SK-N-SH treated with all-trans-retinoic acid at 6 μM for 48 hours (cell line): ENCODE measurements around the gene JCAD.

ENCODE experiments used
- ATAC-seq: fragments of 200-7000 bp; cut with Tn5 transposase; 3 replicates; pipeline ENCODE4 v1.9.1; 2020; ENCODE audit warnings: mild to moderate bottlenecking, moderate library complexity
- ARNTL ChIP-seq: fragments of 450-650 bp; formaldehyde crosslinking; IDR thresholded peaks from 2 replicates; pipeline ENCODE4 v1.5.0; 2020; ENCODE audit warnings: low read depth, mild to moderate bottlenecking, moderate library complexity, borderline replicate concordance
- BACH2 ChIP-seq: fragments of 250-450 bp; sonication (Bioruptor Pico); IDR thresholded peaks from 2 replicates; pipeline ENCODE4 v1.9.0; 2021; ENCODE audit warnings: mild to moderate bottlenecking, borderline replicate concordance
- CSDC2 ChIP-seq: fragments of 250-450 bp; sonication (Bioruptor Pico); IDR thresholded peaks from 2 replicates; pipeline ENCODE4 v1.5.0; 2020; ENCODE audit warnings: mild to moderate bottlenecking, moderate library complexity
- ESRRG ChIP-seq: fragments of 250-450 bp; sonication (Bioruptor Pico); IDR thresholded peaks from 2 replicates; pipeline ENCODE4 v1.6.1; 2021; ENCODE audit warnings: mild to moderate bottlenecking
- GLIS3 ChIP-seq: fragments of 250-450 bp; sonication (Bioruptor Pico); IDR thresholded peaks from 2 replicates; pipeline ENCODE4 v1.5.0; 2020; ENCODE audit warnings: mild to moderate bottlenecking, moderate library complexity
- ISL1 ChIP-seq: fragments of 250-450 bp; sonication (Bioruptor Pico); IDR thresholded peaks from 2 replicates; pipeline ENCODE4 v2.1.2; 2022; ENCODE audit warnings: mild to moderate bottlenecking, moderate library complexity
- OSR1 ChIP-seq: fragments of 250-450 bp; sonication (Bioruptor Pico); IDR thresholded peaks from 2 replicates; pipeline ENCODE4 v1.8.0; 2022; ENCODE audit warnings: moderate library complexity, mild to moderate bottlenecking, inconsistent platforms
- PATZ1 ChIP-seq: fragments of 250-450 bp; sonication (Bioruptor Pico); IDR thresholded peaks from 2 replicates; pipeline ENCODE4 v1.8.0; 2020; ENCODE audit warnings: mild to moderate bottlenecking, moderate library complexity, borderline replicate concordance
- POU6F1 ChIP-seq: fragments of 250-450 bp; sonication (Bioruptor Pico); IDR thresholded peaks from 2 replicates; pipeline ENCODE4 v1.8.0; 2021; ENCODE audit warnings: low read depth, mild to moderate bottlenecking, moderate library complexity, borderline replicate concordance
- PPARA ChIP-seq: fragments of 250-450 bp; sonication (Bioruptor Pico); IDR thresholded peaks from 2 replicates; pipeline ENCODE4 v1.5.0; 2020; ENCODE audit warnings: mild to moderate bottlenecking, borderline replicate concordance
- RARB ChIP-seq: fragments of 250-450 bp; sonication (Bioruptor Pico); IDR thresholded peaks from 2 replicates; pipeline ENCODE4 v1.8.0; 2021; ENCODE audit warnings: mild to moderate bottlenecking, moderate library complexity
- SNAI2 ChIP-seq: fragments of 250-450 bp; sonication (Bioruptor Pico); IDR thresholded peaks from 2 replicates; pipeline ENCODE4 v1.5.0; 2020; ENCODE audit warnings: mild to moderate bottlenecking, moderate library complexity
- TCF4 ChIP-seq: fragments of 250-450 bp; sonication (Bioruptor Pico); IDR thresholded peaks from 2 replicates; pipeline ENCODE4 v1.8.0; 2021; ENCODE audit warnings: mild to moderate bottlenecking, moderate library complexity, borderline replicate concordance
- TOX ChIP-seq: fragments of 250-450 bp; sonication (Bioruptor Pico); IDR thresholded peaks from 2 replicates; pipeline ENCODE4 v1.8.0; 2021; ENCODE audit warnings: mild to moderate bottlenecking, moderate library complexity, borderline replicate concordance
- ZC3H10 ChIP-seq: fragments of 250-450 bp; sonication (Bioruptor Pico); IDR thresholded peaks from 2 replicates; pipeline ENCODE4 v1.5.1; 2021; ENCODE audit warnings: mild to moderate bottlenecking, moderate library complexity
- ZFP3 ChIP-seq: fragments of 250-450 bp; sonication (Bioruptor Pico); IDR thresholded peaks from 2 replicates; pipeline ENCODE4 v1.5.0; 2020; ENCODE audit warnings: mild to moderate bottlenecking, moderate library complexity
- ZFP30 ChIP-seq: fragments of 450-650 bp; formaldehyde crosslinking; IDR thresholded peaks from 2 replicates; pipeline ENCODE4 v1.5.0; 2022; ENCODE audit warnings: mild to moderate bottlenecking, moderate library complexity
- ZNF8 ChIP-seq: fragments of 450-650 bp; formaldehyde crosslinking; IDR thresholded peaks from 2 replicates; pipeline ENCODE4 v1.5.0; 2020; ENCODE audit warnings: mild to moderate bottlenecking, moderate library complexity
- TF ChIP-seq, protein P1 (sequence below): fragments of 250-450 bp; sonication (Bioruptor Pico); IDR thresholded peaks from 2 replicates; pipeline ENCODE4 v1.5.0; 2020; ENCODE audit warnings: mild to moderate bottlenecking, moderate library complexity
- TF ChIP-seq, protein P2 (sequence below): fragments of 250-450 bp; sonication (Bioruptor Pico); IDR thresholded peaks from 2 replicates; pipeline ENCODE4 v1.5.1; 2020; ENCODE audit warnings: low read depth, mild to moderate bottlenecking, moderate library complexity
- TF ChIP-seq, protein P3 (sequence below): fragments of 250-450 bp; sonication (Bioruptor Pico); IDR thresholded peaks from 2 replicates; pipeline ENCODE4 v1.5.1; 2021; ENCODE audit warnings: mild to moderate bottlenecking, moderate library complexity

The JCAD gene

DNA sequence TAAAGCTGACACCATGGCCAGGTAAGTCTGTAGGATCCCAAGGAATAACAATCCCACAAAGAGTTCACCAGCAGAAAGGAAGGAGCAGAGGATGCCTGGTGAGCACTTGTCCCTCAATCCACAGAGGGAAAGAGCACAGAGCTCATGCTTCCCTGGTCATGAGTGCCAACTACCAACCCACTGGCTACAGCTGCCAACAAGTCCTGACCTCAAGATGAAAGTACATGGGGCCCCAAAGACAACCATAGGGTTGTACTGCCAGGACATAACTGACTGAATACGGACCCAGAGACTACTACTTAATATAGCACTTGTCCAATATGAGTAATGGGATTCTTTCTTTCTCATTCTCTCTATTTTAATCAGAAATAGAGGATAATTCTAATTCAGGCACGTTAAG lies 83.3 kb downstream of the JCAD start (continued):
- TF ChIP-seq OSR1 (CRISPR knock-in tag) (no peak), ESRRG (CRISPR knock-in tag) (no peak)

DNA sequence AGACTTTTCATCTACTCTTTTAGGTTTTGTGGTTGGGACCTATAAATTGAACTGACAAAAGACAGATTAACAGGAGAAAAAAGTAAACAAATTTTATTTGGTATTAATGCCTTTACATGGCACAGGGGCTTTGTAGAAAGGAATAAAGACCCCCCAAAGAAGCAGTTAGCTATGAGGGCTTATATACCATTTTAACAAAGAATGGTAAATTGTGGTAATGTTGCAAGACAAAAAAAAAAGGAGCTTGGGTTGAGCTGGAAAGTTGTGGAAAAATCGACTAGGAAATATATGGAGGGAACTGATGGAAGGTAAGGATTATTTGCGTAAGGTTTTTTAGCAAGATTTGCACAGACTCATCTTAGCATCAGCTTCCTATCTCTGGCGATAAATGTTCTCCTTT lies 84.6 kb downstream of the JCAD start:
- ATAC-seq = no peak

GRCh38 chr10:29973921-29974320 lies 85.5 kb downstream of the JCAD start:
- ATAC-seq = no peak

More for the DNA sequence above, 84.6 kb downstream of the JCAD start:
- no peak for TF ChIP-seq TOX (CRISPR knock-in tag)
- TF ChIP-seq RARB (CRISPR knock-in tag) = no peak
- TF ChIP-seq ZFP3 (CRISPR knock-in tag) = no peak
- TF ChIP-seq ZC3H10 (CRISPR knock-in tag) = no peak
- TF ChIP-seq BACH2 (CRISPR knock-in tag) = no peak
- no peak for TF ChIP-seq PPARA
- TF ChIP-seq ARNTL (CRISPR knock-in tag) = no peak
- no peak for TF ChIP-seq POU6F1 (CRISPR knock-in tag)
- no peak for TF ChIP-seq ZFP30
- TF ChIP-seq, protein P1, sequence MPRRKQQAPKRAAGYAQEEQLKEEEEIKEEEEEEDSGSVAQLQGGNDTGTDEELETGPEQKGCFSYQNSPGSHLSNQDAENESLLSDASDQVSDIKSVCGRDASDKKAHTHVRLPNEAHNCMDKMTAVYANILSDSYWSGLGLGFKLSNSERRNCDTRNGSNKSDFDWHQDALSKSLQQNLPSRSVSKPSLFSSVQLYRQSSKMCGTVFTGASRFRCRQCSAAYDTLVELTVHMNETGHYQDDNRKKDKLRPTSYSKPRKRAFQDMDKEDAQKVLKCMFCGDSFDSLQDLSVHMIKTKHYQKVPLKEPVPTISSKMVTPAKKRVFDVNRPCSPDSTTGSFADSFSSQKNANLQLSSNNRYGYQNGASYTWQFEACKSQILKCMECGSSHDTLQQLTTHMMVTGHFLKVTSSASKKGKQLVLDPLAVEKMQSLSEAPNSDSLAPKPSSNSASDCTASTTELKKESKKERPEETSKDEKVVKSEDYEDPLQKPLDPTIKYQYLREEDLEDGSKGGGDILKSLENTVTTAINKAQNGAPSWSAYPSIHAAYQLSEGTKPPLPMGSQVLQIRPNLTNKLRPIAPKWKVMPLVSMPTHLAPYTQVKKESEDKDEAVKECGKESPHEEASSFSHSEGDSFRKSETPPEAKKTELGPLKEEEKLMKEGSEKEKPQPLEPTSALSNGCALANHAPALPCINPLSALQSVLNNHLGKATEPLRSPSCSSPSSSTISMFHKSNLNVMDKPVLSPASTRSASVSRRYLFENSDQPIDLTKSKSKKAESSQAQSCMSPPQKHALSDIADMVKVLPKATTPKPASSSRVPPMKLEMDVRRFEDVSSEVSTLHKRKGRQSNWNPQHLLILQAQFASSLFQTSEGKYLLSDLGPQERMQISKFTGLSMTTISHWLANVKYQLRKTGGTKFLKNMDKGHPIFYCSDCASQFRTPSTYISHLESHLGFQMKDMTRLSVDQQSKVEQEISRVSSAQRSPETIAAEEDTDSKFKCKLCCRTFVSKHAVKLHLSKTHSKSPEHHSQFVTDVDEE (CRISPR knock-in tag) = no peak
- TF ChIP-seq ZNF8 (CRISPR knock-in tag) = no peak
- TF ChIP-seq, protein P2, sequence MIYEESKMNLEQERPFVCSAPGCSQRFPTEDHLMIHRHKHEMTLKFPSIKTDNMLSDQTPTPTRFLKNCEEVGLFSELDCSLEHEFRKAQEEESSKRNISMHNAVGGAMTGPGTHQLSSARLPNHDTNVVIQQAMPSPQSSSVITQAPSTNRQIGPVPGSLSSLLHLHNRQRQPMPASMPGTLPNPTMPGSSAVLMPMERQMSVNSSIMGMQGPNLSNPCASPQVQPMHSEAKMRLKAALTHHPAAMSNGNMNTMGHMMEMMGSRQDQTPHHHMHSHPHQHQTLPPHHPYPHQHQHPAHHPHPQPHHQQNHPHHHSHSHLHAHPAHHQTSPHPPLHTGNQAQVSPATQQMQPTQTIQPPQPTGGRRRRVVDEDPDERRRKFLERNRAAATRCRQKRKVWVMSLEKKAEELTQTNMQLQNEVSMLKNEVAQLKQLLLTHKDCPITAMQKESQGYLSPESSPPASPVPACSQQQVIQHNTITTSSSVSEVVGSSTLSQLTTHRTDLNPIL (CRISPR knock-in tag) = no peak
- no peak for TF ChIP-seq CSDC2 (CRISPR knock-in tag)
- TF ChIP-seq GLIS3 (CRISPR knock-in tag) = no peak
- TF ChIP-seq, protein P3, sequence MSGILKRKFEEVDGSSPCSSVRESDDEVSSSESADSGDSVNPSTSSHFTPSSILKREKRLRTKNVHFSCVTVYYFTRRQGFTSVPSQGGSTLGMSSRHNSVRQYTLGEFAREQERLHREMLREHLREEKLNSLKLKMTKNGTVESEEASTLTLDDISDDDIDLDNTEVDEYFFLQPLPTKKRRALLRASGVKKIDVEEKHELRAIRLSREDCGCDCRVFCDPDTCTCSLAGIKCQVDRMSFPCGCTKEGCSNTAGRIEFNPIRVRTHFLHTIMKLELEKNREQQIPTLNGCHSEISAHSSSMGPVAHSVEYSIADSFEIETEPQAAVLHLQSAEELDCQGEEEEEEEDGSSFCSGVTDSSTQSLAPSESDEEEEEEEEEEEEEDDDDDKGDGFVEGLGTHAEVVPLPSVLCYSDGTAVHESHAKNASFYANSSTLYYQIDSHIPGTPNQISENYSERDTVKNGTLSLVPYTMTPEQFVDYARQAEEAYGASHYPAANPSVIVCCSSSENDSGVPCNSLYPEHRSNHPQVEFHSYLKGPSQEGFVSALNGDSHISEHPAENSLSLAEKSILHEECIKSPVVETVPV (CRISPR knock-in tag) = no peak
- no peak for TF ChIP-seq OSR1 (CRISPR knock-in tag)
- TF ChIP-seq SNAI2 = no peak
- TF ChIP-seq TCF4 (CRISPR knock-in tag) = no peak
- TF ChIP-seq PATZ1 (CRISPR knock-in tag) = no peak
- TF ChIP-seq ISL1 = no peak

More at GRCh38 chr10:29973921-29974320, 85.5 kb downstream of the JCAD start:
- TF ChIP-seq RARB (CRISPR knock-in tag) (no peak), GLIS3 (CRISPR knock-in tag) (no peak), SNAI2 (no peak), TCF4 (CRISPR knock-in tag) (no peak), ESRRG (CRISPR knock-in tag) (no peak), ZC3H10 (CRISPR knock-in tag) (no peak), BACH2 (CRISPR knock-in tag) (no peak)
